SIG-M5 (cell line): ENCODE results near the gene CCR3.

Source experiments
- DNase-seq: peaks from one replicate; lab custom pipeline; 2025; lab: John Stamatoyannopoulos, UW

Gene CCR3

DNA sequence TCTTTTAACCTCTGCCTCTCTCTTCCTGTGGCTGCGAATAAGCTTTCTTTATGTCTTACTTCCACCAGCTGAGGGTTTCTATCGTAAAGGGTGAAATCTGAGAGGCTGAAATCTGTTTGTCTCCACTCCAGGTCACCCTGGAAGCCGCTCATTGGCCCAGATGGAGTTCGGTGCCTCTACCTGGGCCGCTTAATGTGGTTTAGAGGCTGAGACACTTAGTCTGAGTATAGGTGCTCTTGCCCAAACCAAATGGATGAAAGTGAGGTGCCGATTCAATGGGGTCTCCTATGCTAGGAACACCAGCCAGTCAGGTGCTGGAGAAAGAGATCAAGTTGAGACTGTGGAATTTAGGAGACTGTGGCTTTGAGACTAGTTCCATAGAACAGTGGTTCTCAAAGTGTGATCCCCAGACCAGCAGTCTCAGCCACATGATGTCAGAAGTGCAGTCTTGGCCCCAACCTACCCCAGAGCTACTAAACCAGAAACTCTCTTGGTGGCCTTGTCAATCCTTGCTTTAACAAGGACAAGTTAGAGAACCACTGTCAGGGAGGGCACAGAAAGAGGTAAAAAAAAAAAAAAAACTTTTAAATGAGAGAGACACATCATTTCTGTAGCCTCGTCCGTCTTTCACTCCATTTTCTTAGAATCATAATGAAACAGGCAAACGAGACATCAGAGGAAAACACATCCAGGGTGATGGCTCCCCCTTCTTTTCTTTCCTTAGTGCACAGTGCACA, 56.8 kb downstream of the CCR3 start:
- no peak for DNase-seq

DNA sequence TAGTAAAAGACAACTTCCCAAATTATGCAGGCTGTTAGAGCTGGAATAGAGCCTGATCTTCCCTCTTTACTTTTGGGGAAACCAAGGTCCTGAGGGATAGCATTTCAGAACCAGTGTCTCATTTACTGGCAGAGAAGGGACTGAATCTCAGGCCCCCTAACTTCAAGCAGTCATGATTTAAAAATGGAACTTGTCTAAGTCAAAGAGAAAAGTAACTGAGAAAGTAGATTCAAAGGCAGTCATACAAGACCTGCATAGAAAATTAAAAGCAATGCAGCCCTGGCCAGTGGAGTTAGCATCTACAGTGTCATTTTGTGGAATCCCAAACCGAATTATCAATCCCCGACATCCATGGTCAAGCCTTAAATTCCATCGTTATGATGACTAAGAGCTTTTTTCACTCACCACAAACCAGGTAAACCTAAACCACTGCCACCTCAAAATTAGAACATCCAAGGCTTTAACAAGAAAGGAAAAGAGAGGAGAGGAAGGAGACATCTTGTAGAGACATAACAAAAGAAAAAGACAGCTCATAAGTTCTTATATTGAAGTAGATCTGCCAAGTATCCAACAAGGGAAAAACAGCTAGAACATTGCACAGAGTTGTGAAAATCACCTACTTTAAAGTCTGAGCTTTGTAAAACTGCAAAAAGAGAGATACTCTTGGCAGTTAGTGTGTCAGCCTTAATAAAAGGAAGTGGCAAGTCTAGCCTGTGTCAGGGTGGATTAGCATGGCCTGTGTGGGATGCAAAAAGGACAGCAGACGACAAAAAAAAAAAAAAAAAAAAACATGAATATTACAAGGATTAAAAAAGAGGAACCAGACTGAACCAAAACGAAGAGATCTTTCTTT, 57.6 kb downstream of the CCR3 start:
- peak; percentile 81 for DNase-seq

DNA sequence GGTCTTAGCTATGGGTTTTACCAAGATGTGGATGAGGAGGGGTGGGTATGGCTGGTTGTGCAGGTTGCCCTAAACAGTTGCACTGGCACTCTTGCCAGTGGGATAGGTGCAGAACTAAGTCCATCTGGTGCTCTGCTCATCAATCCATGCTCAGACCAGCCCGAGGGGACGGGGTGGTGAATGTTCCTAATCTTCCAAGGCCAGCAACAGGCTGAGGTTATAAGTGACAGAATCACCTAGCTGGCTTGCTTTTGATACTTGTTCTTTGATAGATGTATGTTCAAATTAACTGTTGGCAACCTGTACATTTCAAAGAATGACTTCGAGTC, 58.2 kb downstream of the CCR3 start:
- DNase-seq: no peak

DNA sequence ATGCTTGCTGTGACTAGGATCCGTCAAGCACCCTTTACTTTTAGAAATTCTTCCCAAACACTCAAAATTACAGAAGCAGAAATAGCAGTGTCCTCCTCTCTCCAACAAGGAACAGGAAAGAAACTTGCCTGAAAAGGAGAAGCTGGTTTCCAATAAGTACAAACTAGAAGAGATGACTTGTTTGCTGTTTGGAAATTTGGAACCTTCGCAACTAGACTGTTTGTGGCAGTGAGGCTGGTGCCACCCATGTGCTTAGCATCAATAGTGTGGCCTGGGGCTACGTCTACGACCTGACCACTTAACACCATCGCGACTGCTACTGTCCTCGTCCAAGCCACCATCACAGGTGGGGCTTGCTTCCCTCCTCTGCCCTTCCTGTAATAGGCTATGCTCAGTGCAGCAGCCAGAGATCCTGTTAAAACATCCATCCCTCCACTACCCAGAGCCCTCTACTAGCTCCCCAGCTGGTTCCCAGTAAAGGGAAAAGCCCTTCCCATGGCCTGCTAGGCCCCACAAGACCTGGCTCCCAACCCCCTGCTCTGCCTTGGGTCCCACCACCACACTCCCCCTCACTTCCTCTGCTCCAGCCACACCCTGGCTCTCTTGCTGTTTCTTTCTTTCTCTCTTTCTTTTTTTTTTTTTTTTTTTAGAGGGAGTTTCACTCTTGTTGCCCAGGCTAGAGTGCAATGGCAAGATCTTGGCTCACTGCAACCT, 59.0 kb downstream of the CCR3 start:
- DNase-seq: peak; percentile 43

DNA sequence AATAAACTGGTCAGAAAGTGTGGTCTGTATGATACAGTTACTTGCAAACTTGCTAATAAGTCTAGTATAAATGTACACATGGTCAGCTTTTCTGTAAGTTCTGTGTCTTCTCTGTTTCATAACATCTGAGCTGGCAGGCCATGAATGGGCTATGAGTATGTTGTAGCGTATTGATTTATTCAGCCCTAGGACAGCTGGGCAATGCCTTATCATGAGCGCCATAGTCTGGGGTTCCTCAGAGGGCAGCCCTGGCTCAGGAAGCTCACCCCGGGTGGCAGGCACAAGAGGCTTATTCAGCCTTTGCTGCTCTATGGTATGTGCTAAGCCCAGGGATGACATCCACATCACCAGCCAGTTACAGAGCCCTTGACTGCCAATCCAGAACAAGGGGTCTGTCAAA, 61.0 kb downstream of the CCR3 start:
- DNase-seq: no peak

DNA sequence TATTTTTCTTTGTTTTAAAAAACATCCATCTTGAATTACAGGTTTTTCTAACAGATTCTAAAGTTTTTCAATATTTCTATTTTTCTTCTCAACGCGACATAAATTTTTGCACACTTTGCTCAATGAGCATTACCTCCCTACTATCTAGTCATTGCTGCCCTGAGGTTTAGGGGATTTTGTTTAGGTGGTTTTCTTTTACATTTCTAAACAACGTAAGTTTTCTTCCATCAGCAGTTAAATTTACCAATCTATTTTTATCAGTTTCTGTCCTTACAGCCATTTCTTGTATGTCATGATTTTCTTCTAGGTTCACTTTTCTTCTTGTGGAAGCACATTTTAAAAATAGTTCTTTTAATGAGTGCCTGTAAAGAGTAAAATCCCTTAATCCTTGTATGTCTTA, 62.5 kb downstream of the CCR3 start:
- no peak for DNase-seq

DNA sequence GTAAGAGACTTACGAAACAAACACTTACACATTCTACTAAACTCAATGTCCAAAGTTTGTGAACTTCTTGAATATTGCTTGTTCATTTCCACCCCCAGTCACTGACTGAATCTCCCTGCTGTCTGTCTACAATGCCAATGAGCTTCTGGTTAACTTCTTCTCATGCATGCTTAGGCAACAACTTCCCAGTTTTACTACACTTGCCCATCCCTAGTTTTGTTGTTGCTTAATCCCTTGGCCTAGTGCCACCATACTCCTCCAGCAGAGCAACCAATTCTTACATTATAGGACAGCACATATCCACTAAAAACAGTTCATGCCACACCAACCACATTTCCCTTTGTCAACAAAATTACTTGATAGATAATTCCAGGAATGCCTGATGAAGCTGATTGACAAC, 70.7 kb downstream of the CCR3 start:
- DNase-seq: peak; percentile 70

DNA sequence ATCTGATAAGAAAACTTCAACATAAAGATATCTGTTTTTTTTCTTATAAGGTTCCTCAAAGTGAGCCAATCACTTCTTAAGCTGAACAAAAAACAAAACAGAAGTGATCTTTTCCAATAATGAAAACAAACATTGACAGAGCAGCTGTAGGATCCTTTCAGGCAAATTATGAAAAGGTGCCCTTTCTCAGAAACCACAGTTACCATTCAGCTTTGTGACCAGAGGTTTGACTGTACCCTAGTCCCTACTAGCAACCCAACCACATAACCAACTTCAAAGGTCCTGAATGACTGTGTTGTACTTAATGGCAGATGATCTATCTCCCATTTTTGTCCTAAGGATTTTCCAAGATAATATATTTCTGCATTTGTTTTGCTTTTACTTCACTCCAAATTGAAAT, 72.3 kb downstream of the CCR3 start:
- DNase-seq: no peak

DNA sequence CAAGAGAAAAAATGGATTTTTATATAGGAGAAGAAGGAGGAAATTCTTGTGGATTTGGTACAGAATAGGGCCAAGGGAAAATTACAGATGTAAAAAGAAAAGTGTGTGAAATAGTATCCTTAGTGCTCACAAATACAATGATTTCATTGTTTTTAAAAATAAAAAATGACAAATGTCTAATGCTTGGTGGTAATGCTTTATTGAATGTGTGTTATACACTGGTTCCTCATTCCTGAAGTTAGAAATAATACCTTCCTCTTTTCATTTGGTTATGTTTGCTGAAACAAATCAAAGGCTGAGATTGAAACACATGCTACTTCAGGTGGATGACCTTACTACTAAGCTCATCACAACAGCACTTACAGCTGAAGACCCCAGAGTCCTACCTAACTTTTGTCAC, 73.9 kb downstream of the CCR3 start:
- no peak for DNase-seq
